Fibroblast of skin of right quadriceps (primary cell): ENCODE results near the gene CAMTA1.
"Not testable (repeated sequence)": the region's sequence is repeated elsewhere in the genome, so short reads cannot be mapped to it uniquely, and the experiment has no call there.

Experiments used
- DNase-seq: peaks from one replicate; pipeline ENCODE4 v3.0.0-alpha.2; 2013

The CAMTA1 gene

GRCh38 chr1:7128293-7128692 lies 343.0 kb downstream of the CAMTA1 start:
- no peak for DNase-seq

GRCh38 chr1:7130127-7130526 lies 344.9 kb downstream of the CAMTA1 start:
- DNase-seq, result no peak

GRCh38 chr1:7135493-7135892 lies 350.2 kb downstream of the CAMTA1 start:
- DNase-seq, result no peak

- DNase-seq, result no peak
Observed at GRCh38 chr1:7136166-7136953, 351.1 kb downstream of the CAMTA1 start.

GRCh38 chr1:7140251-7140650 lies 355.0 kb downstream of the CAMTA1 start:
- DNase-seq, result no peak

GRCh38 chr1:7145947-7146346 lies 360.7 kb downstream of the CAMTA1 start:
- DNase-seq, result no peak

- DNase-seq, result no peak
Observed at GRCh38 chr1:7146710-7147109, 361.5 kb downstream of the CAMTA1 start.

- not testable (repeated sequence) for DNase-seq
Observed at GRCh38 chr1:7147581-7148282, 362.5 kb downstream of the CAMTA1 start.

GRCh38 chr1:7149080-7149838 lies 364.0 kb downstream of the CAMTA1 start:
- DNase-seq, result peak; percentile 24

GRCh38 chr1:7150724-7151280 lies 365.5 kb downstream of the CAMTA1 start:
- DNase-seq, result no peak

GRCh38 chr1:7151978-7152377 lies 366.7 kb downstream of the CAMTA1 start:
- DNase-seq, result no peak

- DNase-seq, result no peak
Observed at GRCh38 chr1:7152655-7153054, 367.4 kb downstream of the CAMTA1 start.

GRCh38 chr1:7153464-7153863 lies 368.2 kb downstream of the CAMTA1 start:
- no peak for DNase-seq

- DNase-seq, result no peak
Observed at GRCh38 chr1:7159116-7159781, 374.0 kb downstream of the CAMTA1 start.

- not testable (repeated sequence) for DNase-seq
Observed at GRCh38 chr1:7168554-7168953, 383.3 kb downstream of the CAMTA1 start.

- DNase-seq, result no peak
Observed at GRCh38 chr1:7171168-7171567, 385.9 kb downstream of the CAMTA1 start.

- no peak for DNase-seq
Observed at GRCh38 chr1:7171574-7171973, 386.3 kb downstream of the CAMTA1 start.

GRCh38 chr1:7172804-7173203 lies 387.6 kb downstream of the CAMTA1 start:
- DNase-seq, result no peak

GRCh38 chr1:7174561-7174960 lies 389.3 kb downstream of the CAMTA1 start:
- no peak for DNase-seq

GRCh38 chr1:7174980-7175906 lies 390.0 kb downstream of the CAMTA1 start:
- no peak for DNase-seq

- no peak for DNase-seq
Observed at GRCh38 chr1:7177021-7177420, 391.8 kb downstream of the CAMTA1 start.
